Keratinocyte (primary cell): ENCODE results near the gene GNAS-AS1.

Experiments
- CTCF ChIP-seq, 3 experiments: IDR thresholded peaks in 1 of 3; conservative IDR thresholded peaks in 1 of 3; optimal IDR thresholded peaks in 1 of 3; 2 replicates in 2 of 3; 3 replicates in 1 of 3; pipeline versions ENCODE3 to v1.5.1; 2011; ENCODE audit warnings: low read length in 3 of 3, mild to moderate bottlenecking in 3 of 3, moderate library complexity in 2 of 3, control low read depth in 1 of 3, inconsistent platforms in 1 of 3; ENCODE audit not compliant: insufficient read depth in 2 of 3; ENCODE audit errors: extremely low read depth in 1 of 3
- EZH2 ChIP-seq: IDR thresholded peaks from one replicate; pipeline ENCODE4 v1.6.1; 2012; ENCODE audit warnings: inconsistent platforms, mild to moderate bottlenecking, low read length, moderate library complexity

DNA sequence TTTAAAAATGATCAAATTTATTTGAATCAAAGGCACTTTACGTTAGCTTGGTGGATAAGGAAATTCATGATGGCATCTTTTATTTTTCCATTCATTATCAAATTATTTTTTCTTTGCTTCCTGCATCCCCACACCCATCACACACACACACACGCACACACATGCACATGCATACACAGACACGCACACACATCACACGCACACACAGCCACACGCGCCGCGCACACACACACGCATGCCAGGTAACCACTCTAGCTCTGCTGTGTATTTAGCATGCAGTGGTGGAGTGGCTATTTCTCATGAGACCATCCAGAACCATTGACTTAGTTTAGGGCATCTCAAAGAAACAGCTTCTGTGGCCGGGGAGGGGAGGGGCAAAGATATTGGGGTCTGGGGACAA, 48.8 kb upstream of the GNAS-AS1 start:
- TF ChIP-seq CTCF (optimal IDR thresholded peaks at IDR 0.05 in 1 of 3, IDR thresholded peaks at IDR 0.05 in 1 of 3, conservative IDR thresholded peaks at IDR 0.05 in 1 of 3; ENCODE audit: extremely low read depth in 1 of 3, insufficient read depth in 2 of 3, low read length in 3 of 3) (no peak), EZH2 (no peak)
